Body of pancreas (tissue), 4 donors: ENCODE data around the gene PLA2G2C. TPM values are rescaled to one million over a fixed set of nuclear protein-coding genes. Genes with fewer than 3 reads are reported as not detected.

ENCODE experiments used
- ATAC-seq: fragments of 150-250 bp; one replicate; pipeline ENCODE4 v1.9.1; 2016
- DNase-seq, 4 donors: peaks; one replicate each; pipeline ENCODE4 v3.0.0-alpha.2; 2019
- H3K27ac ChIP-seq, 4 donors: fragments of 200-600 bp; sonication (generic); 1 replicate in 3 of 4; 2 replicates in 1 of 4; pipeline versions ENCODE4 v1.5.1 to v1.6.1; 2016 to 2019; ENCODE audit warnings: mild to moderate bottlenecking in 1 of 4, mixed read lengths in 1 of 4, moderate library complexity in 1 of 4
- H3K27me3 ChIP-seq, 2 donors: fragments of 200-600 bp; sonication (generic); one replicate each; pipeline ENCODE4 v1.6.0; 2016; ENCODE audit warnings: mild to moderate bottlenecking in 1 of 2
- H3K36me3 ChIP-seq, 2 donors: fragments of 200-600 bp; sonication (generic); replicated peaks in 1 of 2; 2 replicates each; pipeline ENCODE4 v1.5.1; 2016; ENCODE audit warnings: low read depth in 2 of 2; ENCODE audit not compliant: insufficient read depth in 1 of 2
- H3K4me1 ChIP-seq: fragments of 200-600 bp; sonication (generic); one replicate; pipeline ENCODE4 v1.6.0; 2016
- H3K4me3 ChIP-seq, 2 donors: fragments of 200-600 bp; sonication (generic); 1 replicate in 1 of 2; 2 replicates in 1 of 2; pipeline ENCODE4 v1.5.1; 2016 to 2019
- H3K9me3 ChIP-seq, 3 donors: fragments of 200-600 bp; sonication (generic); 1 replicate in 2 of 3; 2 replicates in 1 of 3; pipeline ENCODE4 v1.5.1; 2016
- POLR2A ChIP-seq, 3 donors: fragments of 450-650 bp; IDR thresholded peaks; one replicate each; pipeline ENCODE4 v1.6.1; 2016; ENCODE audit warnings: antibody characterized with exemption in 3 of 3, mild to moderate bottlenecking in 2 of 3
- WGBS, 2 donors: methylation state at CpG; one replicate each; pipeline ENCODE4 v1.1.5; 2017; 5-methylcytosine and 5-hydroxymethylcytosine counted together
- intact Hi-C: fragments of 100-400 bp; cut with DNase I; formaldehyde crosslinking; loops from one replicate; pipeline ENCODE4 v1.15.1; 2023
- total RNA-seq, 2 donors: library from RNA; depleted of rRNA; stranded (reverse); fragments of >200 nt; gene quantifications; one replicate each; pipeline ENCODE4 v1.1.0, GENCODE V29; 2016
- TF ChIP-seq, protein P1 (sequence below), 7 experiments: fragments of 450-650 bp in 4 of 7; fragments of 200-600 bp in 3 of 7; sonication (generic) in 3 of 7; IDR thresholded peaks; one replicate each; pipeline ENCODE4 v1.5.1; 2016 to 2019; ENCODE audit warnings: antibody characterized with exemption in 7 of 7

PLA2G2C gene
- total RNA-seq, 2 donors from 2014 or later = not detected

DNA sequence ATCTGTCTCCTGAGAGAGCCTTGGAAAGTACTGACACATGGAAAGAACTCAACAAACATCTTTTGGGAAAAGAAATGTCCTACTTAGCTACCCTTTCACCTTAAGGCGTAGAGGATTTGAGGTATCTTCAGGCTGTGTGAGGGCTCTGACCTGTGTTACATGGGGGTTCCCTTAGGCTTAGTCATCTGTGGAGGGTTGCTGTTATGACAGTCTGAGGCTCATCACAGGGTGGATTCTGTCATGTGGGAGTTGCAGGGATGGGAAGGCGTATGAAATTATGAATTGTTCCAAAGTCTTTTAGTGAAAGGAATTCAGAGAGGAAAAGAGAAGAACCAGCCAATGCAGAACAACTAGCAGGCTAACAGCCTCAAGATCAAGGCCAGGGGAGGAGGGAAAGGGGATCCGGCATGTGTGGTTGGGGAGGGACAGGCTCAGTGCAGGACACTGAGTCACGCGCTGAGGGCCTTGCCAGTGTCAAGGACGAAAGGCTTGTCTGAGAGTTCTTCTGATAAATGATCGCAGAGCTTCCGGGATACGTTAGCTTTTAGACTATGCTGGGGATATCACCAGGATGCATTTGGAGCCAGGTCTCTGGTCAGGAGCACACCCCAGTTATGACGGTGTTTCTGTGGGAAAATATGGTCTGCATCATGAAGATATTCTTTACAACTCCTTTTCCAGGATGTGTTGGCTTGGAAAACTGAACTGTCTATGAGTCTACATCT is 24.6 kb upstream of the PLA2G2C start:
- WGBS, 2 donors = 51 to 55% methylated on average over 10 of the region's 10 CpGs
- no peaks in the 10 kb centered on the region for H3K9me3 ChIP-seq
- H3K4me1 ChIP-seq = peaks cover 10% of the 10 kb centered on the region
- no peaks in the 10 kb centered on the region for H3K27me3 ChIP-seq
- no peak overlapping the region for H3K27ac ChIP-seq
- intact Hi-C loops = no loop called here
- H3K4me3 ChIP-seq = no peak overlapping the region
- TF ChIP-seq, protein P1, sequence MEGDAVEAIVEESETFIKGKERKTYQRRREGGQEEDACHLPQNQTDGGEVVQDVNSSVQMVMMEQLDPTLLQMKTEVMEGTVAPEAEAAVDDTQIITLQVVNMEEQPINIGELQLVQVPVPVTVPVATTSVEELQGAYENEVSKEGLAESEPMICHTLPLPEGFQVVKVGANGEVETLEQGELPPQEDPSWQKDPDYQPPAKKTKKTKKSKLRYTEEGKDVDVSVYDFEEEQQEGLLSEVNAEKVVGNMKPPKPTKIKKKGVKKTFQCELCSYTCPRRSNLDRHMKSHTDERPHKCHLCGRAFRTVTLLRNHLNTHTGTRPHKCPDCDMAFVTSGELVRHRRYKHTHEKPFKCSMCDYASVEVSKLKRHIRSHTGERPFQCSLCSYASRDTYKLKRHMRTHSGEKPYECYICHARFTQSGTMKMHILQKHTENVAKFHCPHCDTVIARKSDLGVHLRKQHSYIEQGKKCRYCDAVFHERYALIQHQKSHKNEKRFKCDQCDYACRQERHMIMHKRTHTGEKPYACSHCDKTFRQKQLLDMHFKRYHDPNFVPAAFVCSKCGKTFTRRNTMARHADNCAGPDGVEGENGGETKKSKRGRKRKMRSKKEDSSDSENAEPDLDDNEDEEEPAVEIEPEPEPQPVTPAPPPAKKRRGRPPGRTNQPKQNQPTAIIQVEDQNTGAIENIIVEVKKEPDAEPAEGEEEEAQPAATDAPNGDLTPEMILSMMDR (IDR thresholded peaks at IDR 0.05) = no peak
- TF ChIP-seq POLR2A (IDR thresholded peaks at IDR 0.05) = no peak
- ATAC-seq (no peak), DNase-seq (peak in 1 of 4 donors; percentile 11)
- H3K36me3 ChIP-seq = no peaks in the 10 kb centered on the region

DNA sequence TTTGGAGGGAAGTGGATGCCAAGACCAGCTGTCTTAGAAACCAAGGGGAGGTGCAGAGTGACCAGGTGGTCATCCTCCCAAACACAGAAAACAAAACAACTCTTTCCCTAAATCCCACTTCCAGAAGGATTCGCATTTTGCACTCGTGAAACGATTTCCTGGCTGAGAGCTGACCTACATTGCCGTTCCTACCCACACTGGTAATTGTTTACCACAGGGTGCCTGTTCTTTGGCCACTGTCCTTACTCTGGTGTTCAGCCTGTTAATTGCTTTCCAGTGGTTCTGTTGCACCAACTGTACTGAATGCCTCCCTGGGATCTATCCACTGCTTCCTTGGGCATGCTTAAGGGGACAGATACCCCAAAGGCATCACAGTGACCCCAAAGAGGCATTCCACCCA is 23.2 kb upstream of the PLA2G2C start:
- WGBS, 2 donors = 47 to 60% methylated on average over 4 of the region's 4 CpGs
- peaks cover 10% of the 10 kb centered on the region for H3K4me1 ChIP-seq
- TF ChIP-seq POLR2A (IDR thresholded peaks at IDR 0.05) = no peak
- TF ChIP-seq, protein P1 (IDR thresholded peaks at IDR 0.05) = no peak
- no peak overlapping the region for H3K4me3 ChIP-seq
- no peaks in the 10 kb centered on the region for H3K36me3 ChIP-seq
- no peak for ATAC-seq
- no peak overlapping the region for H3K27ac ChIP-seq
- intact Hi-C loops = loop anchor here (10.0 kb wide), 1 partner anchor 295 kb away; no protein-coding TSS in a partner anchor
- H3K27me3 ChIP-seq = no peaks in the 10 kb centered on the region
- DNase-seq = no peak
- H3K9me3 ChIP-seq = no peaks in the 10 kb centered on the region

- ATAC-seq (no peak), DNase-seq (no peak)
- no peak overlapping the region for H3K27ac ChIP-seq
- 67 to 69% methylated on average over 4 of the region's 4 CpGs for WGBS, 2 donors
- no peaks in the 10 kb centered on the region for H3K36me3 ChIP-seq
- peaks cover 3% of the 10 kb centered on the region for H3K4me1 ChIP-seq
- intact Hi-C loops = loop anchor here (10.0 kb wide), 1 partner anchor 293 kb away; no protein-coding TSS in a partner anchor
- H3K4me3 ChIP-seq = no peak overlapping the region
- H3K9me3 ChIP-seq = no peaks in the 10 kb centered on the region
- no peaks in the 10 kb centered on the region for H3K27me3 ChIP-seq
- no peak for TF ChIP-seq POLR2A (IDR thresholded peaks at IDR 0.05)
- TF ChIP-seq, protein P1 (IDR thresholded peaks at IDR 0.05) = no peak
Measured at GRCh38 chr1:20207546-20207945, 21.2 kb upstream of the PLA2G2C start.

GRCh38 chr1:20202166-20202565 is 15.8 kb upstream of the PLA2G2C start:
- no peak for TF ChIP-seq POLR2A (IDR thresholded peaks at IDR 0.05)
- TF ChIP-seq, protein P1 (IDR thresholded peaks at IDR 0.05) = no peak
- H3K9me3 ChIP-seq = no peaks in the 10 kb centered on the region
- 69 to 78% methylated on average over 3 to 5 of the region's 5 CpGs for WGBS, 2 donors
- DNase-seq = no peak
- no peaks in the 10 kb centered on the region for H3K36me3 ChIP-seq
- H3K4me3 ChIP-seq = no peak overlapping the region
- intact Hi-C loops = loop anchor here (10.0 kb wide), 1 partner anchor 287 kb away; no protein-coding TSS in a partner anchor
- H3K27me3 ChIP-seq = no peaks in the 10 kb centered on the region
- no peaks in the 10 kb centered on the region for H3K4me1 ChIP-seq
- no peak overlapping the region for H3K27ac ChIP-seq
- no peak for ATAC-seq

DNA sequence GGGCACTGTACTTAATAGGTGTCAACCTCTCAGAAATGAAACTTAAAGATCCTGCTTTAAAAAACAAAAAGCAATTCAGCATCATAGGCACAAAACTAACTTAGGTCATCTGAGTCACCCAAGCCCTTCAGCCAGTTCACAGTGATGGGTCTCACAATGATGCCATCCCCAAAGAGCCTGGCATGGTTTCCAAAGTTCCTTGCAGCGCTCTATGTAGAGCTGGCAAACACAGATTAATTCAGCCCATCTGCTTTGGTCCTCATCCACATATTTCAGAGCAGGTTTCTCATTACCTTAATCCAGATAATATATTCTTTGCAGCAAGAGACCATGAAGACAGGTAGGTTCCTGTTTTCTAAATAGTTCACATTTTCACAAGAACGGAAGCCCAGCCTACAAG is 14.6 kb upstream of the PLA2G2C start:
- H3K27me3 ChIP-seq = no peaks in the 10 kb centered on the region
- TF ChIP-seq POLR2A (IDR thresholded peaks at IDR 0.05) = no peak
- TF ChIP-seq, protein P1 (IDR thresholded peaks at IDR 0.05) = no peak
- H3K27ac ChIP-seq = no peak overlapping the region
- H3K4me1 ChIP-seq = no peaks in the 10 kb centered on the region
- 59 to 78% methylated on average over 2 of the region's 2 CpGs for WGBS, 2 donors
- ATAC-seq = no peak
- intact Hi-C loops = loop anchor here (10.0 kb wide), 1 partner anchor 286 kb away; no protein-coding TSS in a partner anchor
- H3K36me3 ChIP-seq = no peaks in the 10 kb centered on the region
- H3K9me3 ChIP-seq = no peaks in the 10 kb centered on the region
- DNase-seq = no peak
- no peak overlapping the region for H3K4me3 ChIP-seq
